ENCODE data around the gene NKAIN2.
"Not testable (repeated sequence)": the region's sequence is repeated elsewhere in the genome, so short reads cannot be mapped to it uniquely, and the experiment has no call there.

The NKAIN2 gene

GRCh38 chr6:124658053-124658452, 854.4 kb downstream of the NKAIN2 start:
- no peak for DNase-seq

- no peak for DNase-seq
Measured at GRCh38 chr6:124659427-124659826, 855.8 kb downstream of the NKAIN2 start.

GRCh38 chr6:124660185-124660584, 856.5 kb downstream of the NKAIN2 start:
- no peak for DNase-seq

GRCh38 chr6:124661097-124661661, 857.5 kb downstream of the NKAIN2 start:
- DNase-seq: no peak

GRCh38 chr6:124668028-124668427, 864.4 kb downstream of the NKAIN2 start:
- no peak for DNase-seq

GRCh38 chr6:124669713-124670480, 866.2 kb downstream of the NKAIN2 start:
- no peak for DNase-seq

- DNase-seq: no peak
Measured at GRCh38 chr6:124670801-124671200, 867.1 kb downstream of the NKAIN2 start.

GRCh38 chr6:124671324-124671723, 867.7 kb downstream of the NKAIN2 start:
- no peak for DNase-seq

- DNase-seq: no peak
Measured at GRCh38 chr6:124674042-124674441, 870.4 kb downstream of the NKAIN2 start.

GRCh38 chr6:124676033-124676432, 872.4 kb downstream of the NKAIN2 start:
- DNase-seq: no peak

- DNase-seq: no peak
Measured at GRCh38 chr6:124677874-124678273, 874.2 kb downstream of the NKAIN2 start.

GRCh38 chr6:124679387-124679786, 875.7 kb downstream of the NKAIN2 start:
- DNase-seq: no peak

GRCh38 chr6:124682751-124683150, 879.1 kb downstream of the NKAIN2 start:
- DNase-seq: no peak

- no peak for DNase-seq
Measured at GRCh38 chr6:124683507-124683906, 879.8 kb downstream of the NKAIN2 start.

GRCh38 chr6:124684621-124685020, 881.0 kb downstream of the NKAIN2 start:
- DNase-seq: no peak

GRCh38 chr6:124688369-124688768, 884.7 kb downstream of the NKAIN2 start:
- no peak for DNase-seq

GRCh38 chr6:124694139-124694705, 890.6 kb downstream of the NKAIN2 start:
- DNase-seq: no peak

- DNase-seq: no peak
Measured at GRCh38 chr6:124699038-124699437, 895.4 kb downstream of the NKAIN2 start.

- no peak for DNase-seq
Measured at GRCh38 chr6:124703541-124703940, 899.9 kb downstream of the NKAIN2 start.

- DNase-seq: not testable (repeated sequence)
Measured at GRCh38 chr6:124712532-124712931, 908.9 kb downstream of the NKAIN2 start.

GRCh38 chr6:124714728-124715127, 911.1 kb downstream of the NKAIN2 start:
- DNase-seq: no peak

GRCh38 chr6:124719913-124720312, 916.2 kb downstream of the NKAIN2 start:
- no peak for DNase-seq

- DNase-seq: no peak
Measured at GRCh38 chr6:124721331-124721730, 917.7 kb downstream of the NKAIN2 start.

GRCh38 chr6:124722141-124722878, 918.6 kb downstream of the NKAIN2 start:
- DNase-seq: no peak

Data from activated CD4-positive, alpha-beta T cell treated with anti-CD3 and anti-CD28 coated beads, Interleukin-2, Interleukin-6, amounts not matched to agents 100 ng/mL and 50 ng/mL, durations not matched to agents 16 hours and 8 hours (primary cell).